BLaER1 (cell line): ENCODE measurements around the gene ETV5.

ENCODE experiments used
- H3K27ac ChIP-seq: shearing (Covaris generic); formaldehyde crosslinking; 2 replicates; pipeline ENCODE4 v1.8.1; 2022
- H3K27me3 ChIP-seq: shearing (Covaris generic); formaldehyde crosslinking; 2 replicates; pipeline ENCODE4 v1.8.1; 2022
- H3K36me3 ChIP-seq: shearing (Covaris generic); formaldehyde crosslinking; 2 replicates; pipeline ENCODE4 v1.8.1; 2022
- H3K4me1 ChIP-seq: shearing (Covaris generic); formaldehyde crosslinking; 2 replicates; pipeline ENCODE4 v1.8.1; 2022
- H3K4me2 ChIP-seq: shearing (Covaris generic); formaldehyde crosslinking; 2 replicates; pipeline ENCODE4 v1.8.1; 2022
- H3K4me3 ChIP-seq: shearing (Covaris generic); formaldehyde crosslinking; 2 replicates; pipeline ENCODE4 v1.8.1; 2022
- H3K9ac ChIP-seq: shearing (Covaris generic); formaldehyde crosslinking; 2 replicates; pipeline ENCODE4 v1.8.1; 2022
- H3K9me3 ChIP-seq: shearing (Covaris generic); formaldehyde crosslinking; 2 replicates; pipeline ENCODE4 v1.8.1; 2022
- H4K20me1 ChIP-seq: shearing (Covaris generic); formaldehyde crosslinking; 2 replicates; pipeline ENCODE4 v1.8.1; 2022
- Cebpa-rat ChIP-seq: shearing (Covaris generic); IDR thresholded peaks from 2 replicates; pipeline ENCODE4 v1.8.1; 2022

Gene ETV5

GRCh38 chr3:186098740-186099139, 10.1 kb downstream of the ETV5 start:
- H3K9me3 ChIP-seq, result no peaks in the 10 kb centered on the region
- peak overlapping the region; percentile 24; the same call in 1 of the 2 replicates for H3K27ac ChIP-seq
- H3K4me2 ChIP-seq, result peak overlapping the region; percentile 72
- peaks cover 69% of the 10 kb centered on the region for H3K4me1 ChIP-seq
- peaks cover 91% of the 10 kb centered on the region for H3K36me3 ChIP-seq
- H3K9ac ChIP-seq, result 0 out of 2 replicates have a peak overlapping the region, but pooled peaks have one; percentile 4
- no peak for TF ChIP-seq Cebpa-rat
- H3K27me3 ChIP-seq, result no peaks in the 10 kb centered on the region
- no peak overlapping the region for H3K4me3 ChIP-seq
- peaks cover 74% of the 10 kb centered on the region; the same call in 1 of the 2 replicates for H4K20me1 ChIP-seq

- Histone ChIP-seq H3K4me1 (peaks cover 61% of the 10 kb centered on the region), H3K9ac (peak overlapping the region; percentile 60), H3K27ac (peak overlapping the region; percentile 30), H3K9me3 (no peaks in the 10 kb centered on the region), H3K36me3 (peaks cover 91% of the 10 kb centered on the region), H3K27me3 (no peaks in the 10 kb centered on the region), H3K4me3 (peak overlapping the region; percentile 22; the same call in 1 of the 2 replicates), H3K4me2 (peak overlapping the region; percentile 72), H4K20me1 (peaks cover 65% of the 10 kb centered on the region; the same call in 1 of the 2 replicates)
- TF ChIP-seq Cebpa-rat, result no peak
Observed at GRCh38 chr3:186097663-186098451, 11.0 kb downstream of the ETV5 start.

- peak overlapping the region; percentile 72 for H3K4me2 ChIP-seq
- H3K9ac ChIP-seq, result peak overlapping the region; percentile 21; the same call in 1 of the 2 replicates
- H3K9me3 ChIP-seq, result no peaks in the 10 kb centered on the region
- no peak for TF ChIP-seq Cebpa-rat
- peaks cover 60% of the 10 kb centered on the region for H3K4me1 ChIP-seq
- H3K36me3 ChIP-seq, result peaks cover 91% of the 10 kb centered on the region
- H3K27me3 ChIP-seq, result no peaks in the 10 kb centered on the region
- H3K4me3 ChIP-seq, result no peak overlapping the region
- H4K20me1 ChIP-seq, result peaks cover 59% of the 10 kb centered on the region; the same call in 1 of the 2 replicates
- H3K27ac ChIP-seq, result peak overlapping the region; percentile 30; the same call in 1 of the 2 replicates
Observed at GRCh38 chr3:186097317-186097662, 11.6 kb downstream of the ETV5 start.

GRCh38 chr3:186096290-186096689, 12.6 kb downstream of the ETV5 start:
- no peak overlapping the region for H3K4me2 ChIP-seq
- peaks cover 92% of the 10 kb centered on the region for H3K36me3 ChIP-seq
- H3K27ac ChIP-seq, result 0 out of 2 replicates have a peak overlapping the region, but pooled peaks have one; percentile 15
- H3K4me3 ChIP-seq, result no peak overlapping the region
- H4K20me1 ChIP-seq, result peaks cover 54% of the 10 kb centered on the region; the same call in 1 of the 2 replicates
- TF ChIP-seq Cebpa-rat, result no peak
- no peaks in the 10 kb centered on the region for H3K27me3 ChIP-seq
- no peaks in the 10 kb centered on the region for H3K9me3 ChIP-seq
- no peak overlapping the region for H3K9ac ChIP-seq
- H3K4me1 ChIP-seq, result peaks cover 54% of the 10 kb centered on the region

- peaks cover 56% of the 10 kb centered on the region; the same call in 1 of the 2 replicates for H4K20me1 ChIP-seq
- no peak for TF ChIP-seq Cebpa-rat
- no peaks in the 10 kb centered on the region for H3K9me3 ChIP-seq
- H3K4me2 ChIP-seq, result no peak overlapping the region
- H3K9ac ChIP-seq, result no peak overlapping the region
- no peaks in the 10 kb centered on the region for H3K27me3 ChIP-seq
- peaks cover 93% of the 10 kb centered on the region for H3K36me3 ChIP-seq
- H3K27ac ChIP-seq, result 0 out of 2 replicates have a peak overlapping the region, but pooled peaks have one; percentile 15
- H3K4me1 ChIP-seq, result peaks cover 52% of the 10 kb centered on the region
- H3K4me3 ChIP-seq, result no peak overlapping the region
Observed at GRCh38 chr3:186095561-186096081, 13.3 kb downstream of the ETV5 start.

GRCh38 chr3:186094696-186095425, 14.0 kb downstream of the ETV5 start:
- H3K4me1 ChIP-seq, result peaks cover 46% of the 10 kb centered on the region
- no peaks in the 10 kb centered on the region for H3K9me3 ChIP-seq
- H3K9ac ChIP-seq, result no peak overlapping the region
- peaks cover 93% of the 10 kb centered on the region for H3K36me3 ChIP-seq
- H3K27ac ChIP-seq, result no peak overlapping the region
- H3K4me3 ChIP-seq, result no peak overlapping the region
- peaks cover 57% of the 10 kb centered on the region; the same call in 1 of the 2 replicates for H4K20me1 ChIP-seq
- H3K4me2 ChIP-seq, result no peak overlapping the region
- H3K27me3 ChIP-seq, result no peaks in the 10 kb centered on the region
- no peak for TF ChIP-seq Cebpa-rat

- TF ChIP-seq Cebpa-rat, result no peak
- Histone ChIP-seq H3K27ac (no peak overlapping the region), H3K36me3 (peaks cover 93% of the 10 kb centered on the region), H3K9me3 (no peaks in the 10 kb centered on the region), H3K4me3 (no peak overlapping the region), H4K20me1 (peaks cover 57% of the 10 kb centered on the region; the same call in 1 of the 2 replicates), H3K4me1 (peaks cover 40% of the 10 kb centered on the region), H3K9ac (no peak overlapping the region), H3K4me2 (no peak overlapping the region), H3K27me3 (no peaks in the 10 kb centered on the region)
Observed at GRCh38 chr3:186094271-186094670, 14.6 kb downstream of the ETV5 start.

GRCh38 chr3:186093271-186093900, 15.5 kb downstream of the ETV5 start:
- no peak overlapping the region for H3K9ac ChIP-seq
- peaks cover 57% of the 10 kb centered on the region for H4K20me1 ChIP-seq
- no peak for TF ChIP-seq Cebpa-rat
- no peaks in the 10 kb centered on the region for H3K27me3 ChIP-seq
- no peak overlapping the region for H3K4me2 ChIP-seq
- H3K9me3 ChIP-seq, result no peaks in the 10 kb centered on the region
- H3K36me3 ChIP-seq, result peaks cover 99% of the 10 kb centered on the region
- no peak overlapping the region for H3K4me3 ChIP-seq
- H3K27ac ChIP-seq, result no peak overlapping the region
- peaks cover 31% of the 10 kb centered on the region for H3K4me1 ChIP-seq

- Histone ChIP-seq H4K20me1 (peaks cover 57% of the 10 kb centered on the region), H3K9me3 (no peaks in the 10 kb centered on the region), H3K9ac (no peak overlapping the region), H3K27ac (no peak overlapping the region), H3K4me2 (no peak overlapping the region), H3K36me3 (peaks cover 100% of the 10 kb centered on the region), H3K4me3 (no peak overlapping the region), H3K27me3 (no peaks in the 10 kb centered on the region), H3K4me1 (peaks cover 22% of the 10 kb centered on the region)
- TF ChIP-seq Cebpa-rat, result no peak
Observed at GRCh38 chr3:186092360-186093070, 16.4 kb downstream of the ETV5 start.
